ENCODE data around the gene JHY. TPM values are rescaled to one million over a fixed set of nuclear protein-coding genes. Genes with fewer than 3 reads are reported as not detected.

The JHY gene
- total and polyA plus RNA-seq, 4 donors: 0.13 to 0.25 (median 0.14) TPM

DNA sequence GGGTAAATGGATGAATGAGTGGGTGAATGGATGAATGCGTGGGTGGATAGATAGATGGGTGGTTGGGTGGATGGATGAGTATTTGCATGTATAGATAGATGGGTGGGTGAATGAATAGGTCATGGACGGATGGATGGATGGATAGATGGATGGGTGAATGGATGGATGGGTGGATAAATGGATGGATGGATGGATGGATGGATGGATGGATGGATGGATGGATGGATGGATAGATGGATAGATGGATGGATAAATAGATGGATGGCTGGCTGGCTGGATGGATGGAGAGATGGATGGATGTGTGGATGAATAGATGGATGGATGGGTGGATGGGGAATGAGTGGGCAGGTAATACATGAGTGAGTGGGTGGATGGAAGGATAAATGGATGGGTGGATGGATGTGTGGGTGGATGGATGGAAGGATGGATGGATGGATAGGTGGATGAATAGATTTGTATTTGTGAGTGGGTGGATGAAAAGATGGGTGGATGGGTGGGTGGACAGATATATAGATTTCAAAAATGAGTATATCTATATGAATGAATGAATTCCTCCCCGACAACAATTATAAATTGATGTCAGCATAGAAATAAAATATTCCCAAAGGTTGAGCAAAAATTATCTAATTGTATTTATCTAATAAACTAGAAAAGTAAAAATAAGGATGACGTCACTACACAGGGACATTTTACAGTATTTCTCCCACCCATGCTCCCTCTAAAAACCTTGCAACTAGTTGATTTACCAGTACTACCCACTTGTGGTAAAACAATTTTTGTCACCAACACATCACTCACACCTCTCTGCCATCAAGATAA, 44.8 kb upstream of the JHY start:
- no peak overlapping the region for H3K27ac ChIP-seq (ENCODE audit: low read depth in 1 of 2, low read length in 2 of 2)
- WGBS: 80% methylated on average over 4 of the region's 4 CpGs
- H3K9me3 ChIP-seq (ENCODE audit: control insufficient read depth in 4 of 4, low read length in 3 of 4): no peaks in the 10 kb centered on the region
- no peaks in the 10 kb centered on the region for H3K4me1 ChIP-seq (ENCODE audit: control insufficient read depth in 4 of 4, insufficient read depth in 4 of 4, low read length in 3 of 4)
- H3K9ac ChIP-seq (ENCODE audit: low read depth in 1 of 2, low read length in 2 of 2): no peak overlapping the region
- TF ChIP-seq GABPA (IDR thresholded peaks at IDR 0.05 in 1 of 2, conservative IDR thresholded peaks at IDR 0.05 in 1 of 2) (no peak), SP1 (IDR thresholded peaks at IDR 0.05) (no peak), HNF4A (conservative IDR thresholded peaks at IDR 0.05) (no peak), FOXA1 (IDR thresholded peaks at IDR 0.05) (no peak), NR2F2 (IDR thresholded peaks at IDR 0.05) (no peak), EGR1 (IDR thresholded peaks at IDR 0.05; ENCODE audit: low read depth in 2 of 2) (no peak), RXRA (IDR thresholded peaks at IDR 0.05) (no peak), FOXA2 (IDR thresholded peaks at IDR 0.05) (no peak), REST (IDR thresholded peaks at IDR 0.05) (no peak), JUND (IDR thresholded peaks at IDR 0.05) (no peak), YY1 (IDR thresholded peaks at IDR 0.05) (no peak), MAX (IDR thresholded peaks at IDR 0.05) (no peak), TAF1 (conservative IDR thresholded peaks at IDR 0.05) (no peak), HNF4G (IDR thresholded peaks at IDR 0.05) (no peak), RAD21 (IDR thresholded peaks at IDR 0.05) (no peak)
- TF ChIP-seq, protein P1, sequence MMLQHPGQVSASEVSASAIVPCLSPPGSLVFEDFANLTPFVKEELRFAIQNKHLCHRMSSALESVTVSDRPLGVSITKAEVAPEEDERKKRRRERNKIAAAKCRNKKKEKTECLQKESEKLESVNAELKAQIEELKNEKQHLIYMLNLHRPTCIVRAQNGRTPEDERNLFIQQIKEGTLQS (IDR thresholded peaks at IDR 0.05): no peak
- TF ChIP-seq, protein P2, sequence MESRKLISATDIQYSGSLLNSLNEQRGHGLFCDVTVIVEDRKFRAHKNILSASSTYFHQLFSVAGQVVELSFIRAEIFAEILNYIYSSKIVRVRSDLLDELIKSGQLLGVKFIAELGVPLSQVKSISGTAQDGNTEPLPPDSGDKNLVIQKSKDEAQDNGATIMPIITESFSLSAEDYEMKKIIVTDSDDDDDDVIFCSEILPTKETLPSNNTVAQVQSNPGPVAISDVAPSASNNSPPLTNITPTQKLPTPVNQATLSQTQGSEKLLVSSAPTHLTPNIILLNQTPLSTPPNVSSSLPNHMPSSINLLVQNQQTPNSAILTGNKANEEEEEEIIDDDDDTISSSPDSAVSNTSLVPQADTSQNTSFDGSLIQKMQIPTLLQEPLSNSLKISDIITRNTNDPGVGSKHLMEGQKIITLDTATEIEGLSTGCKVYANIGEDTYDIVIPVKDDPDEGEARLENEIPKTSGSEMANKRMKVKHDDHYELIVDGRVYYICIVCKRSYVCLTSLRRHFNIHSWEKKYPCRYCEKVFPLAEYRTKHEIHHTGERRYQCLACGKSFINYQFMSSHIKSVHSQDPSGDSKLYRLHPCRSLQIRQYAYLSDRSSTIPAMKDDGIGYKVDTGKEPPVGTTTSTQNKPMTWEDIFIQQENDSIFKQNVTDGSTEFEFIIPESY (IDR thresholded peaks at IDR 0.05): no peak
- H3K27me3 ChIP-seq (ENCODE audit: control insufficient read depth in 4 of 4, insufficient read depth in 4 of 4, low read length in 3 of 4): peaks cover 0 to 5% (median under 1%) of the 10 kb centered on the region in 4 donors
- no peak overlapping the region for H3K4me3 ChIP-seq (ENCODE audit: low read depth in 1 of 3, low read length in 3 of 3)
- no peaks in the 10 kb centered on the region for H3K36me3 ChIP-seq (ENCODE audit: control insufficient read depth in 4 of 4, insufficient read depth in 3 of 4, low read depth in 1 of 4, low read length in 3 of 4)
- no peak for DNase-seq (ENCODE audit: low spot score)
